ENCODE measurements around the gene ATE1.
"Not testable (repeated sequence)": the region's sequence is repeated elsewhere in the genome, so short reads cannot be mapped to it uniquely, and the experiment has no call there.

The ATE1 gene

DNA sequence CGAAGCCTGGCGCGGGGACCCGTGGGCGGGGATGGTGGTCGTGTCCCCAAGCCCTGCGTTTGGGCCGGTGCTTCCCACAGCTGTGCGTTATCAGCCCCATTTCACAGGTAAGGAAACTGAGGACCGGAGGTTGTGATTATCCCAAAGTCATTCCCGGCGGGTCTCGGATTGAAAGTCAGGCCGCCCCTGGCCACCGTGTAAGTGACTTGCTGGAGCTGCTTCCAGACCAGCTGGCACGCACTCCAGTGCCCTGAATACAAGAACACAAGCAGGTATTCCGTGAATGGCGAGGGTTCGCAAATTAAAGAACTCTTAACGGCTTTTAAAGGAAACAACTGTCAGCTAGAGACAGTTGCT is 675 bp upstream of the ATE1 start:
- TF ChIP-seq, protein P1, sequence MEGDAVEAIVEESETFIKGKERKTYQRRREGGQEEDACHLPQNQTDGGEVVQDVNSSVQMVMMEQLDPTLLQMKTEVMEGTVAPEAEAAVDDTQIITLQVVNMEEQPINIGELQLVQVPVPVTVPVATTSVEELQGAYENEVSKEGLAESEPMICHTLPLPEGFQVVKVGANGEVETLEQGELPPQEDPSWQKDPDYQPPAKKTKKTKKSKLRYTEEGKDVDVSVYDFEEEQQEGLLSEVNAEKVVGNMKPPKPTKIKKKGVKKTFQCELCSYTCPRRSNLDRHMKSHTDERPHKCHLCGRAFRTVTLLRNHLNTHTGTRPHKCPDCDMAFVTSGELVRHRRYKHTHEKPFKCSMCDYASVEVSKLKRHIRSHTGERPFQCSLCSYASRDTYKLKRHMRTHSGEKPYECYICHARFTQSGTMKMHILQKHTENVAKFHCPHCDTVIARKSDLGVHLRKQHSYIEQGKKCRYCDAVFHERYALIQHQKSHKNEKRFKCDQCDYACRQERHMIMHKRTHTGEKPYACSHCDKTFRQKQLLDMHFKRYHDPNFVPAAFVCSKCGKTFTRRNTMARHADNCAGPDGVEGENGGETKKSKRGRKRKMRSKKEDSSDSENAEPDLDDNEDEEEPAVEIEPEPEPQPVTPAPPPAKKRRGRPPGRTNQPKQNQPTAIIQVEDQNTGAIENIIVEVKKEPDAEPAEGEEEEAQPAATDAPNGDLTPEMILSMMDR (conservative IDR thresholded peaks at IDR 0.05; ENCODE audit: low read length): no peak
- peak overlapping the region; percentile 80 for H3K4me3 ChIP-seq (ENCODE audit: low read length)
- DNase-seq (ENCODE audit: low read depth): peak; percentile 47

DNA sequence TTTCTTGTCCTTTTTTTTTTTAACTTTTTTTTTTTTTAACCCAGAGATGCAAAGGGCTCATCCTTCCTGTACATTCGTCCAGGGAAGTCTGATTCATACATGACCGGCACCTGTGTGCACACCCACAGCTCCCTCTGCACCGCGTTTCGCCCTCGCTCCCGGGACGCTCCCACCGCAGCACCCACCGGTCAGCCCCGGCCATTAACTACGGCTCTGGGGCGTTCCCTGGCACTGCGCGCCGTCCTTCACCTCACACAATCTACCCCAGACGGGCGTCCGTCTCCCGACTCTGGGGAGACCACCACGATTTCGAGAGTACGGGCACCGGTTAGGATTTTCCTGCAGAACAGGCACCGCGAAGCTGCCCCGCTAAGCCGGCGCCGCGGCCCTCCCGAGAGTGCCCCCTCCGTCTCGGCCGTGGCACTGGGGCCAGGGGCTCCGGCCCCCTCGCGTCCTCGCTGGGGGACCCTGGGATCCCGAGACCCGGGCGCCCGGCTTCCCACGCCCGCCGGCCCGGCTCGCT is 452 bp downstream of the ATE1 start:
- peak; percentile 29 for DNase-seq (ENCODE audit: low read depth)
- TF ChIP-seq, protein P1 (conservative IDR thresholded peaks at IDR 0.05; ENCODE audit: low read length): no peak
- peak overlapping the region; percentile 83 for H3K4me3 ChIP-seq (ENCODE audit: low read length)

DNA sequence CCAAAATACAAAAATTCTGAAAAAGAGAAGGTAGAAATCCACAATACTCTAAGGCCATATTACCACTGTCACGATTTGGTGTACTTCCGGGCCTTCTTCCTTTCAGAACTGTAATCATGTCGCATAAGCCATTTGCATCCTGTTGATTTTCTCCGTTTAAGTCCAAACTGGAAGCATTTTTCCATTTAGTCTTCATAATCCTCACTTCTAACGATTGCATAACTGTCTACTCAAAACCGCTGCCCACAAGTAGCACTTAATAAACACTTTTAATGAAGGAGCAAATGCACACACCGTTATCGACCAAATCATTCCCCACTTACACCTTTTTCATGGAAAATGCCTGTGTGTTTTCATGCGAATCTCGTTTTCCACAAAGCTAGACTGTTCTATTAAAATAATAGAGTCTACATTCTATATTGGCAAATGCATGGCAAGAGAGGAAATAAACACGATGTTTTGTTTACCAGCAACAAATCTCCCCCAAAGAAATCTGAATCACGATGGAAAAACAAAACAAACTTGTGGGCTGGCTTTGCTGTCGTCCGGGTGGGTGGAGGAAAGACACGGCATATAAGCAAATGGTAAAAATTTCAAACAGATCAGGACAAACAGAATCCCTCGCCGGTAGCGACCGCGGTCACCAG is 1.0 kb downstream of the ATE1 start:
- H3K4me3 ChIP-seq (ENCODE audit: low read length): peak overlapping the region; percentile 83
- DNase-seq (ENCODE audit: low read depth): peak; percentile 26
- TF ChIP-seq, protein P1 (conservative IDR thresholded peaks at IDR 0.05; ENCODE audit: low read length): no peak

DNA sequence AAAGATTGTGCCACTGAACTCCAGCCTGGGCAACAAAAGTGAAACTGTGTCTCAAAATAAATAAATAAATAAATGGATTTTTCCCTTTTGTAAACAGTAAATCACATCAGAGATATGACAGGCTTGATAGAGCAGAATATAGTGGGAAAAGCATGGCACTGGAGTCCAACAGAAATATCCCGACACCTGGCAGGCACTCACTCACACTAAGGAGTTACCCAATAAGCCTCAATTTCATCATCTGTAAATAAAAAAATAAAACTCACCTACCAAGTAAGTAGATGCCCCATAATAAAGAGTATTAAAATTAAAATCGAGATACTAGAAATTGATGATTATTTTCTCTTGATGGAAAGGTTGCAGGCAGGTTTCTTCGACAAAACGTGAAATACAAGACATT is 1.7 kb downstream of the ATE1 start:
- no peak for DNase-seq (ENCODE audit: low read depth)
- TF ChIP-seq, protein P1 (conservative IDR thresholded peaks at IDR 0.05; ENCODE audit: low read length): no peak
- H3K4me3 ChIP-seq (ENCODE audit: low read length): peak overlapping the region; percentile 83; the same call in 1 of the 2 replicates

DNA sequence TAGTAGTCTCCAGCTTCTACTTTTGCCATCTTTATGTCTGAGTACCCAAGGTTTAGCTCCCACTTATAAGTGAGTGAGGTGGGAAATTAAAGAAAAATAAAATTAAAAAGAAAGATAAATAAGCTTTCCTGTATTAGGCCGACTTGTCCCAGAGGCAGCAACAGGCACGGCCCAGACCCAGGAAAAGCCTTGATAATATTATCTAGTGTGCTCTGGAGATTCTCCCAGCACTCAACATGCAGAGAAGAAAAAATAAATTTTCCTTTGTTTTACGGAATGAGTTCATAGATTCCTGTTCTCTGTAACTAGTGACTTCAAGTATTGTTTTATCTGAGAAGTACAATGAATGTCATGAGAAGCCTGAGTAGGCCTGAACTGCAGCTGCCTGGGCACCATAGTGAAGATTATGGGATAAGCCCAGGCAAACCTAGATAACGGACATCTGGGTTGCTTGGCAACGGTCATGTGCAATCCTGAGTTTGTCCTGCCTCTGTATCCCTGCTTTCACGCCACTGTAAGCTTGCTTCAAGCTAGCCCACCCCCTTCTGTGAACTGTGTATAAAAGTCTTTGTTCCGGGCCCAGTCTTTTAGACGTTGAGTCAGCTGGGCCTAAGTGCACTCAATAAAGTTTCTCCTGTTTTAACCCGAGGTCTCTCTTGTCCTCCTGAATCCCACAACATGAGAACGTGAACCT is 6.4 kb downstream of the ATE1 start:
- no peak for DNase-seq (ENCODE audit: low read depth)
- H3K4me3 ChIP-seq (ENCODE audit: low read length): no peak overlapping the region
- TF ChIP-seq, protein P1 (conservative IDR thresholded peaks at IDR 0.05; ENCODE audit: low read length): no peak

DNA sequence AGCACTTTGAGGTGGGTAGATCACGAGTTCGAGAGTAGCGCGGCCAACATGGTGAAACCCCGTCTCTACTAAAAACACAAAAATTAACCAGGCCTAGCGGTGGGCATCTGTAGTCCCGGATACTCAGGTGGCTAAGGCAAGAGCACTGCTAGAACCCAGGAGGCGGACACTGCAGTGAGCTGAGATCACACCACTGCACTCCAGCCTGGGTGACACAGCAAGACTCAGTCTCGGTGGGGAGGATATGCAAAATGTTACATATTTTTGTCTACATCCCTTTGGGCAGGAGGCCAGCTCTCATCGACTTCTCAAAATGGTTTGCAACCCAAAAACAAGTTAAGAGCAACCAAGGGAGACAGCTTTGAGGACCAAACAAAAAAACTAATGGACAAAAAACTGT is 8.2 kb downstream of the ATE1 start:
- no peak for DNase-seq (ENCODE audit: low read depth)
- H3K4me3 ChIP-seq (ENCODE audit: low read length): no peak overlapping the region
- TF ChIP-seq, protein P1 (conservative IDR thresholded peaks at IDR 0.05; ENCODE audit: low read length): no peak

DNA sequence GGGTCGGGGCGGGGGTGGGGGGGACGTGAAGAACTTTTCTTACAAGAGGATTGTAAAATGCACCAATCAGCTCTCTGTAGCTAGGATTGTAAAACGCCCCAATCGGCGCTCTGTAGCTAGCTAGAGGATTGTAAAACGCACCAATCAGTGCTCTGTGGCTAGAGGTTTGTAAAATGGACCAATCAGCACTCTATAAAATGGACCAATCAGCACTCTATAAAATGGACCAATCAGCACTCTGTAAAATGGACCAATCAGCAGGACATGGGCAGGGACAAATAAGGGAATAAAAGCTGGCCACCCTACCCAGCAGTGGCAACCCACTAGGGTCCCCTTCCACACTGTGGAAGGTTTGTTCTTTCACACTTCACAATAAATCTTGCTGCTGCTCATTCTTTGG is 9.0 kb downstream of the ATE1 start:
- not testable (repeated sequence) for DNase-seq (ENCODE audit: low read depth); H3K4me3 ChIP-seq (ENCODE audit: low read length)

All from AG10803 (cell line).